Measurements from ENCODE around the gene ATOSB. TPM values are rescaled to one million over a fixed set of nuclear protein-coding genes. Genes with fewer than 3 reads are reported as not detected.
"Not testable (repeated sequence)": the region's sequence is repeated elsewhere in the genome, so short reads cannot be mapped to it uniquely, and the experiment has no call there.

The ATOSB gene
- total and polyA plus RNA-seq, 12 donors: 12.1 to 51.2 (median 18.0) TPM

DNA sequence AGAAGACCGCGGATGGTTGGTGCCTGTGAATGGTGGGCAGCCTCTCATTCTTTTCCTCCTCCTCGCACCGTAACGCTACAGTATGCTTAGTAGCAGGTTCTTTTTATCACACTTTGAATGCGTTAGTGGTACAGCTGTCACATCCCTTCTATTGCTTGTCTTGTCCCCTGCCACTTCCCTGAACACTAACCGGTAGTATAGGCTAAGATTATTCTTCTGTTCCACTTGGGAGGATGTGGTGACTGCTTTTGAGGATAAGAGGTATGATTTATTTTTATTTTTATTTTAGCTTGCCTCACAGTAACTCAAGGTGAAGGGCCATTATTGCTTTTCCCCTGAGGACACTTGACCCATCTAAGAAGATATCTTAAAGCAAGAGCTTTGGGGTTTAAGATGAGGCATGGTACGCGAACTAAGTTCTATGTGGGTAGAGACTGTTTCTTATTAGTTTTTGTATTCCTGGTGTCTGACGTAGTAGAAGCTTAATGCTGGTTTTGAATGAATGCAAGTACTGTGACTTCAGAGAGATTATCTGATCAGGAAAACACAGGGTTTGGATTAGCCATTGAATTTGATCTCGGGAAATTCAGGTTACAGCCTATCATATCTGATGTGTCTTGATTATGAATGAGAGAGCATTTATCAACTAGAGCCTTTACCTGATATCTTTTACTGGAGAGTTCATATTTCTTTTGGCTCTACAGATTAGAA lies 47.1 kb upstream of the ATOSB start:
- Histone ChIP-seq H3K4me1 (replicated peaks in 1 of 2) (peaks cover 4 to 27% of the 10 kb centered on the region in 2 donors), H3K9me3 (replicated peaks in 1 of 3) (no peaks in the 10 kb centered on the region), H3K4me3 (peak overlapping the region; percentile 45 to 97 (median 72)), H3K27ac (peak overlapping the region; percentile 78 to 100 (median 91)), H3K36me3 (replicated peaks in 1 of 2) (no peaks in the 10 kb centered on the region), H3K27me3 (no peaks in the 10 kb centered on the region)
- TF ChIP-seq POLR2A (IDR thresholded peaks at IDR 0.05): no peak
- TF ChIP-seq, protein P1, sequence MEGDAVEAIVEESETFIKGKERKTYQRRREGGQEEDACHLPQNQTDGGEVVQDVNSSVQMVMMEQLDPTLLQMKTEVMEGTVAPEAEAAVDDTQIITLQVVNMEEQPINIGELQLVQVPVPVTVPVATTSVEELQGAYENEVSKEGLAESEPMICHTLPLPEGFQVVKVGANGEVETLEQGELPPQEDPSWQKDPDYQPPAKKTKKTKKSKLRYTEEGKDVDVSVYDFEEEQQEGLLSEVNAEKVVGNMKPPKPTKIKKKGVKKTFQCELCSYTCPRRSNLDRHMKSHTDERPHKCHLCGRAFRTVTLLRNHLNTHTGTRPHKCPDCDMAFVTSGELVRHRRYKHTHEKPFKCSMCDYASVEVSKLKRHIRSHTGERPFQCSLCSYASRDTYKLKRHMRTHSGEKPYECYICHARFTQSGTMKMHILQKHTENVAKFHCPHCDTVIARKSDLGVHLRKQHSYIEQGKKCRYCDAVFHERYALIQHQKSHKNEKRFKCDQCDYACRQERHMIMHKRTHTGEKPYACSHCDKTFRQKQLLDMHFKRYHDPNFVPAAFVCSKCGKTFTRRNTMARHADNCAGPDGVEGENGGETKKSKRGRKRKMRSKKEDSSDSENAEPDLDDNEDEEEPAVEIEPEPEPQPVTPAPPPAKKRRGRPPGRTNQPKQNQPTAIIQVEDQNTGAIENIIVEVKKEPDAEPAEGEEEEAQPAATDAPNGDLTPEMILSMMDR (IDR thresholded peaks at IDR 0.05): no peak
- 17 to 24% (median 22%) methylated on average over 11 of the region's 11 CpGs for WGBS, 4 donors
- intact Hi-C loops (cut with DNase I): no loop called here
- DNase-seq: no peak

DNA sequence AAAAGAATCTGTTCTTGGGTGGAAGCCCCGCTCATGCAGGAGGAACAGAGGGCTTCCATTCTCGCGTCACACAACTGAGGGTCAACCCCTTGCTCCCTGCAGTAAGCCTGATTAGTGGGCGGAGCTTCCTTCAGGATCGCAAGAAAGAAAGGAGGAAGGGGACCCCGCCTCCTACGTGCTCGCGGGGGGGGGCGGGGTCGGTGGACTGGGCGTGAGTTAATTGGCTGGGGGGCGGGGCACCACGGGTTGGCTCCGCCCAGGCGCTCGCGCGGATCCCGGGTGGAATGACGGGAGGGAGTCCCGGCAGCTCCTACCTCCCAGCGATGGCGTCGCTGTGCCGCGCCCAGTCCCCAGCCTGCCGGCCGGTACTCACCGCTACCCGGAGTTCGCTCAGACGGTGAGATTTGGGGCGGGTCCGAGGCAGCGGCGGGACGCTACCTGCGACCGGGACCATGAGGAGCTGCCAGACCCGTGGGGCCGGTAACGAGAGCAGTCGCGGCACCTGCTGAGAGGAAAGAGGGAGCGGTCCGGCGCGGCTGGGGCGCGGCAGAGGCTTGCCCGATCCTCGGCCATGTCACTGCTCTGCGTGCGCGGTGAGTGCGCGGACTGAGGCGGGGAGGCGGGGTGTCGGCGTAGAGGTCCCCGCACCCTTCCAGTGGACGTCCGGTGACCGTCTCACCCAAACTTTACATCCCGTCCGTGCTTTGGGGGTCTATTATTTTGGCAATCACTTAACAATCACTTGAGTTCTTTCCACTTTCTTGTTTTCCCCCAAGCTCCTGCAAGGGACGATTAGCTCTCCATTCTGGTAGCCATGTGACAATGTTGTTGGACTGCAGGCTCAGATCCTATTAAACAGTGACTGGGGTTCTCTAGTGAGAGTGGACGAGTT lies 46.3 kb upstream of the ATOSB start, which contains the start of gene UNC13B:
Gene UNC13B, plus strand, starts transcription at position 297 of the 892 bp plus-strand sequence. Its CDS starts 275 bp downstream, at position 572.
- Histone ChIP-seq H3K9me3 (replicated peaks in 1 of 3) (no peaks in the 10 kb centered on the region), H3K36me3 (replicated peaks in 1 of 2) (no peaks in the 10 kb centered on the region), H3K4me3 (peak within 1 kb of the TSS; percentile 45 to 97 (median 72)), H3K27ac (peak within 1 kb of the TSS; percentile 78 to 100 (median 91)), H3K4me1 (replicated peaks in 1 of 2) (peaks cover 4 to 27% of the 10 kb centered on the region in 2 donors), H3K27me3 (no peaks in the 10 kb centered on the region)
- peak; percentile 96 to 98 (median 97) for DNase-seq
- intact Hi-C loops (cut with DNase I): no loop called here
- 0 to 1% (median 0%) methylated on average over 9 to 70 of the region's 70 CpGs for WGBS, 4 donors
- TF ChIP-seq, protein P1 (IDR thresholded peaks at IDR 0.05): peak in 4 of 6 experiments; percentile 9 to 31 (median 24)
- TF ChIP-seq POLR2A (IDR thresholded peaks at IDR 0.05): peak; percentile 74 to 97

DNA sequence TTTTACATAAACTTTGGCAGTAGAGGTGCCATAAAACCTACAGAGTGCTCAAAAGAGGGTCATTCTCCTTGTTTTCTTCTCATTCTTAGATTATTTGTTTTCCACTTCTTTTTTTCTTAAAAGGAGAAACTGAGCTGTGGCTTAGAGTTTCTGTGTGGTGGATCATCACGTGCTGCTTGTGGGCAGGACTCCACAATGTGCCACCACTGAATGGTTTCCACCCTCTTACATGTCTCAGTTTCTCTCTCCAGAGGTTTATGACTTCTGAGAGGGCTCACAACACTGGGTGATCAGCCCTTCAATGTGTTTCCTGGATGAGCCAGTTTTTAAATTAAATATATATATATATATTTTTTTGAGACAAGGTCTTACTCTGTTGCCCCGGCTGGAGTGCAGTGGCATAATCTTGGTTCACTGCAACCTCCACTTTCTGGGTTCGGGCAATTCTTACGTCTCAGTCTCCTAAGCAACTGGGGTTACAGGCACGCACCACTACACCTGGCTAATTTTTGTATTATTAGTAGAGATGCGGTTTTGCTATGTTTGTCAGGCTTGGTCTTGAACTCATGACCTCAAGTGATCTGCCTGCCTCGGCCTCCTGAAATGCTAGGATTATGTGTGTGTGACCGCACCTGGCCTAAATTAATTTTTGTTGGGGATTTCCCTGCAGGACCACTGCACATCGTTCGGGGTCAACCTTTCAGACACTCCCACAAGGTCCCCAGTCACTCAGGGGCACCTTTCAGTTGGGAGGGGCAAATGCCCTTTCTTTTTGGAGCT lies 43.0 kb upstream of the ATOSB start:
- intact Hi-C loops (cut with DNase I): loop anchor here in 1 of 2 donors (5.0 kb wide), 1 partner anchor 36 kb away; no protein-coding TSS in a partner anchor
- no peak for DNase-seq
- H3K36me3 ChIP-seq (replicated peaks in 1 of 2): no peaks in the 10 kb centered on the region
- H3K4me1 ChIP-seq (replicated peaks in 1 of 2): peaks cover 4 to 13% of the 10 kb centered on the region in 2 donors
- 86 to 92% (median 89%) methylated on average over 10 of the region's 10 CpGs for WGBS, 4 donors
- H3K4me3 ChIP-seq: no peak overlapping the region
- H3K9me3 ChIP-seq (replicated peaks in 1 of 3): no peaks in the 10 kb centered on the region
- no peaks in the 10 kb centered on the region for H3K27me3 ChIP-seq
- TF ChIP-seq POLR2A (IDR thresholded peaks at IDR 0.05): no peak
- TF ChIP-seq, protein P1 (IDR thresholded peaks at IDR 0.05): no peak
- no peak overlapping the region for H3K27ac ChIP-seq

DNA sequence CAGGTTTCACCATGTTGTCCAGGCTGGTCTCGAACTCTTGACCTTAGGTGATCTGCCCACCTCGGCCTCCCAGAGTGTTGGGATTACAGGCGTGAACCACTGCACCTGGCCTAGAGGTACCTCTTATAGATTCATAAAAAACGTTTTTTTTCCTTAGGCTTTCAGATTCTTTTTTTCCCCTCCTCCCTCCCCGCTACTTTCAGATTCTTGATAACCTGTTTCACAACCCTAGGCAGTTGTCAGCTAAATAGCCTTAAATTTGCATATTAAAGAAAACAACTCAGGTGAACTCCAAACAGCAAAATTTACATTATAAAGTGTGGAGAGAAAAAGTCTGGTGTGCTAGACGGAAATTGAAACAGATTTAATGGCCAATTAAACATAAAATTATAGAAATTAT lies 42.2 kb upstream of the ATOSB start:
- H3K27me3 ChIP-seq; H3K4me1 ChIP-seq (replicated peaks in 1 of 2): not testable (repeated sequence)
- 64 to 80% (median 77%) methylated on average over 6 of the region's 6 CpGs for WGBS, 4 donors

More for the DNA sequence above, 42.2 kb upstream of the ATOSB start:
- intact Hi-C loops (cut with DNase I): loop anchor here in 1 of 2 donors (5.0 kb wide), 1 partner anchor 36 kb away; no protein-coding TSS in a partner anchor
- not testable (repeated sequence) for H3K9me3 ChIP-seq (replicated peaks in 1 of 3); DNase-seq; H3K4me3 ChIP-seq; H3K36me3 ChIP-seq (replicated peaks in 1 of 2); H3K27ac ChIP-seq
